HuH-7 (cell line): Measurements from ENCODE around the gene INPP5A.
"Not testable (repeated sequence)": the region's sequence is repeated elsewhere in the genome, so short reads cannot be mapped to it uniquely, and the experiment has no call there.

Experiments used
- DNase-seq: peaks from one replicate; pipeline ENCODE4 v3.0.0; 2011; ENCODE audit warnings: low spot score

INPP5A gene

DNA sequence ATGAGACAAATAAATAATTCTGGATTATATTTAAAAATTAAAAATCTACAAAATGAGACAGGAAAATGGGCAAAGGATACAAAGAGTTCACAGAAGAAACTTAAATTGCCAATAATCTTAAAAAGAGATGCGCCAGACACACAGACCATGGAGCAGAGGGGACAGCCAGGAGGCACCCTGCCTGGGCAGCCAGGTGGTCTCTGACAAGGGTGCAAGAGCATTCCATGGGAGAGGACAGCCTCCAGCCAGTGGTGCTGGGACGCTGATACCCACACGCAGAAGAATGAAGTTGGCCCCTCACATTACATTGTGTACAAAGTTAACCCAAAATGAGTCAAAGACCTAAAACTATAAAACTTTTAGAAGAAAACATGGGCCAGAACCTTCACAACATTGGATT is 142.1 kb downstream of the INPP5A start:
- DNase-seq, result no peak

GRCh38 chr10:132680741-132681140 is 143.2 kb downstream of the INPP5A start:
- not testable (repeated sequence) for DNase-seq

GRCh38 chr10:132681858-132682755 is 144.5 kb downstream of the INPP5A start:
- DNase-seq, result no peak

DNA sequence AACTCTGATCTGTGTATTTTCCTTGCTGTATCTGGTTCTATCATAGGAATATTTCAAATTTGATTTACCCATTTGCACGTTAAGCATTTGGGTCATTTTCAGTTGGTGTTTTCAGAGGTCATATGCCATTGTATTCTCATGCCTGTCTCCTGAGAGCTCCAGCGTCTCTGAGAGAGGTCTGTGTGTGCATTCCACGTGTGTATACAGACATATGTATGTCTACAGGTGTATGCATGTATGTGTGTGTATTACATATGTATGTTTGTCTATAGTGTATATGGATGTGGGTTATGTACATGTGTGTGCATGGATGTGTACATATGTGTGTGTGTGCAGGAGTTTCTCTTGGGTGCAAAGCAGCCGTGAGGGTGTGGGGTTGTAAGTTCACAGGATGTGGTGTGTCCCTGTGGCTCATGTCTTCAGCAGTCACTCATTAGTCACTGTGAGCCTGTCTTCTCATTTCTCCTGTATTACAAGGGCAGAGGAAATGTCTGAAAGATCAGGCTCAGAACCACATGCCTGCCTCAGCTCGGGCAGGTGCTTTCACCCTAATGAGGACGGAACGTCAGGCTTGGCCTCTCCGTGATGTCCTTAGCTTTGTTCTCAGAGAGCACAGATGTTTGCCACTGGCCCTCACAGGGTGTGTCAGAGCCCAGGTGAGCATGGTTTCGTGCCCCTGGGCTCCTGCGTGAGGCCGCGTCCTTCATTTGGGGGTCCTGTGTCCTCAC is 146.7 kb downstream of the INPP5A start:
- no peak for DNase-seq

DNA sequence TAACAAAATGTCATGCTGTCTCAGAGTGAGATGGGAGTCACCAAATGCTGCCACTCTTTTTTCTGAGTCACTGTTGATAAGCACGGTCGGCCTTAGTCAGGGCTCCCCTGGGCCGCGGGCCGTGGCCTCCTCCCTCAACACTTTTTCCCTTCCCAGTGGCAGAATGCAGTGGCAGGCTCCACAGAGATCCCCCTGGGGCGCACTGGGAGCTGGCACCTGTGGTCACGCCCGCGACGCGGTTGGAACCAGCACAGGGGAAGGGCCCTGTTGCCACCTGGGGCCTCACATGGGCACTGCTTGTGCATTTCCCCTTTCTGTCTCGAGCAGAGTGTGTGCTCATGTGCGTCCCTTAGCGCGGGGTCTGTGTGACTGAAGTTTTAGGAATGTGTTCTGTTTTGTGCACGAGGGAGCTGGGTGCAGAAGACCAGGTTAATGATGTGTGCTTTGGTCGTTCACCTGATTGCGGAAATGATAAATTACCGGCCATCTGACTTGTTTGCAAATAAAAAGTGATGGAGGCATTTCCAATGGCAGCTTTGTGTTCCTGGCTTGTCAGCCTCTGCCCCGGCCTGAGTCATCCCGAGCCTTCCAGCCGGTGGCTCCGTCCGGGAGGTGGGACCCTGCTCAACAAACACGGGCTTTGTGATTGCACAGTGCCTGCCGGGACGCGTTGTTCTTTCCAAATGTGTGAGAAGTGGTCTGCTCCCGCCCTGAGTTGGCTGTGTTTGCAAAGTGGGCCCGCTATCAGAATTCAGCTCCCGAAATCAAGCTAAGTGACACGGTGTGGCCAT is 147.7 kb downstream of the INPP5A start:
- peak; percentile 94 for DNase-seq

DNA sequence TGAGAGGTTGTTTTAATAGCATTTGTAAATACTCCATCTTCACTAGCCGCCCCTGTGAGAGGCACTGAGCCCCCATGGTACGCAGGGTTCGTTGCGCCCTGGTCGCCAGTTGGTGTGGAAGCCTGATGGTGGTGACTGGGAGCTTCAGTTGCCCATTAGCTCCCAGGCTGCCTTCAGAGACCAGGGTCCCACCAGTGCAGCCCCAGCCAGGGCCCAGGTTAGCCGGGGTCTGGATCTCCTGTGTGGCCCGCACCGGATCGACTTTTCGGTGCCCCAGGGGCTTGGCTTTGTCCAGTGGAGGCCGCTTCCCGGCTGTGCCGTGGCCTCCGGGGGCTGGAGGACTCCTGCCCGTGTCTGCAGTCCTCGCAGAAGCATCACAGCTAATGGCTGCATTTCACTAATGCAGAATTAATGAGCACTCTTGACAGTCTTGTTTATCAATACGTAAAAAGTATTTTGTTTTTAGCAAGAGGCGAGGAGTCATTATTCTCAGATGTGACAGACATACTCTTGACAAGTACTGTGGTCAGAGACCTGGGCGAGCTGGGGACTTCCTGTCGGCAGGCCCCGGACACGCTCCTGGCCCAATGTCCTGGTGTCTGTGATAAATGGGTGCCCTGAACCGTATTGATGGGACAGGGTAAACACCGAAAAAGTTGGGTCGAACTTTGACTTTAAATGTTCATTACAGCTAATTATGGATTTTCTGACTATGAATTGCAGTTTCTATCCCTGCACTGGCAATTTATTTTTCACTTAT is 148.5 kb downstream of the INPP5A start:
- no peak for DNase-seq

- DNase-seq, result no peak
Observed at GRCh38 chr10:132687181-132687892, 149.8 kb downstream of the INPP5A start.

DNA sequence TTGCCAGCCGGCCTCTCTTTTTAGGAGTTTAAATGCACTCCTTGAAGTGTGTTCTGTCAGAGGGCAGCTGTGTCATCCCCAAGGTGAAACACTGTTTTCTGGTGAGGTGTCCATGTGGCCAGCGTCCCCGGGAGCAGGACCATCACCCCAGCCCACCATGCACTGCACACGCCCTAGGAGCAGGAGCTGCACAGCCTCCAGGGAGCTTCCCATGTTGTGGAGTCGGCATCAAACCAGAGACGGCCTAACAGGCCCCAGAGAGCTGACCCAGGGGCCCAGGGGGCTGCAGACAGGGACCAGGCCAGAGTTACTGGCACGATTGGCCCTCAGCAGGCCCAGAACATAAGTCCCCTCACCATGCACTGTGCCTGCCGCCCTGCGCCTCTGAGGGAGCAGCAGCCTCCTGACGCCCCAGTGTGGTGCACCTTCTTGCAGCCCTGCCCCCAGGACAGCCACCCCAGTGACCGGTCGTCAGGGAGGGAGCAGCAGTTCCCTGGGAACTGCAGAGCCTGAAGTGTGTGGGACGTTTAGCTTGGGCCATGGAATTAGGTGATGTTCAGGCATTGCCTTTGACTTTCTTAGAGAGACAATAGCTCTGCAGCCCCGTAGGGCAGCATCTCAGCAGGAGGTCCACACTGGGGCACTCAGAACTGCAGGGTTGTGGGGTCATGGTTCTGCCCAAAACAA is 150.4 kb downstream of the INPP5A start:
- no peak for DNase-seq

DNA sequence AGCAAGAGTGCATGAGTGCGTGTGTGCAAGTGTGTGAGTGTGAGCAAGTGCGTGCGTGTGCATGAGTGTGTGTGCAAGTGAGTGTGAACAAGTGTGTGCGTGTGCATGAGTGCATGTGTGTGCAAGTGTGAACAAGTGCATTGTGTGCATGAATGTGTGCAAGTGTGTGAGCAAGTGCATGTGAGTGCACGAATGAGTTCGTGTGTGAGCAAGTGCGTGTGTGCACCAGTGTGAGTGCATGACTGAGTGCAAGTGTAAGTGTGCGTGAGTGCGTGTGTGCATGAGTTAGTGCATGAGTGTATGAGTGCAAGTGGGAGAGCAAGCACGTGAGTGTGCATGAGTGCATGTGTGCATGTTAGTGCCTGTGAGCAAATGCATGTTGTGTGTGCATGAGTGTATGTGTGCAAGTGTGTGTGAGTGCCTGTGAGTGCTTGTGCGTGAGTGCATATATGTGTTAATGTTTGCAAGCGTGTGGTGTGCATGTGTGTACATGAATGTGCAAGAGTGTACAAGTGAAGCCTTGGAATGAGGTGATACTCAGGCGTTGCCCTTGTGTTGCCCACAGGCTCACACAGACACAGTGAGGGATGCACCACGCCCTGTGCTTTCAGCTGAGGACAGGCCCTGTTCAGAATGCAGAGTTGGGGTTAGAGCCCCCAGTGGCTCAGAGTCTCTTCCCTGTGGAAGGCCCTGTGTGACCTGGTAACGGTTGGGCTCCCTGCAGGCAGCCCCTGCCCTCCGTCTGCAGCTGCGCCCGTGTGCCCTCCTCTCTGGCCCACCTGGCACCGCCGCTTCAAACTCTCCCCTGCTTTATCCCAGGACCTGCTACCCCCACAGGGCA is 151.2 kb downstream of the INPP5A start:
- no peak for DNase-seq

DNA sequence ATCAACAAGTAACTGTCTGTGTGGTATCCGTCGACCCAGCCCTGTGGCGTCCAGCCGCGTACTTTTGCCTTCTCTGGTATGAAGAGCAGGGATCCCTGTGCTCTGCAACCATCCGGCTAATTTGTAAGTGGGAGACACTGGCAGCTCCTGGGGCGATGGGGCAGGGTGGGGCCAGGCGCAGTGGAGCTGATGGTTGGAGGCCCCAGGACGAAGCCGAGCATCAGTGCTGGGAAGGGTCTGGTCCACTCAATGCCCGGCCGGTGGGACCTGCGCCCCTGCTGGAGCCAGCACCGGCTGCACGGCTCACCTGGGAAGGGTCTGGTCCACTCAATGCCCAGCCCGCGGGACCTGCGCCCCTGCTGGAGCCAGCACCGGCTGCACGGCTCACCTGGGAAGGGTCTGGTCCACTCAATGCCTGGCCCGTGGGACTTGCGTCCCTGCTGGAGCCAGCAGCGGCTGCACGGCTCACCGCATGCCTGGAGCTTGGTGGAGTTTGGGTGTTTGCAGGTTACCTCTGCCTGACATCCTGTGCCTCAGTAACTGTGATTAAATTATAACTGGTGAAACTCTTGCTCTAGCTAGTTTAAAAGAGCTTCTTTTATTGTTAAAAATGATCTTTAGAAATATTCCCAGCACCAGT is 152.3 kb downstream of the INPP5A start:
- no peak for DNase-seq

- no peak for DNase-seq
Observed at GRCh38 chr10:132690401-132690800, 152.8 kb downstream of the INPP5A start.

- DNase-seq, result no peak
Observed at GRCh38 chr10:132690821-132691610, 153.4 kb downstream of the INPP5A start.

DNA sequence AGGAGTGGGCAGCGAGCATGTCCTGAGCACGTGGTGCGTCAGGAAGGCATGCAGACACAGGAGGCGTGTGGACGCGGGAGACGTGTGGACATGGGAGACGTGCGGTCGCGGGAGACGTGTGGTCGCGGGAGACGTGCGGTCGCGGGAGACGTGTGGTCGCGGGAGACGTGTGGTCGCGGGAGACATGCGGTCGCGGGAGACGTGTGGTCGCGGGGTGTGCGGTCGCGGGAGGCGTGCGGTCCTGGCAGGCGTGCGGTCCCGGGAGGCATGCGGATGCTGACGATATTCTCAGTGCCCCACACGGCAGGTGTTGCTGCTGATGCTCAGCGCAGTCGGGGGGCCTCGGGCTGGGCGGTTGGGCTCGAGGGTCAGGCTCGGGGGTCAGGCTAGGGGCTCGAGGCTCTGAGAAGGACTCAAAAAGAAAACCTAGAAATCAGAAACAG is 154.1 kb downstream of the INPP5A start:
- no peak for DNase-seq

- no peak for DNase-seq
Observed at GRCh38 chr10:132692311-132692710, 154.7 kb downstream of the INPP5A start.

- DNase-seq, result no peak
Observed at GRCh38 chr10:132693676-132694075, 156.1 kb downstream of the INPP5A start.

- DNase-seq, result no peak
Observed at GRCh38 chr10:132696204-132696603, 158.6 kb downstream of the INPP5A start.

- no peak for DNase-seq
Observed at GRCh38 chr10:132696728-132697577, 159.4 kb downstream of the INPP5A start.
